GM19193 (cell line): ENCODE results near the gene HECW1.

Experiments
- POLR2A ChIP-seq: IDR thresholded peaks from 4 replicates; pipeline ENCODE4 v1.6.1; 2011; ENCODE audit not compliant: insufficient read depth, insufficient read length; ENCODE audit errors: extremely low read depth

The HECW1 gene

GRCh38 chr7:43314379-43315158 is 202.1 kb downstream of the HECW1 start:
- TF ChIP-seq POLR2A, result no peak

DNA sequence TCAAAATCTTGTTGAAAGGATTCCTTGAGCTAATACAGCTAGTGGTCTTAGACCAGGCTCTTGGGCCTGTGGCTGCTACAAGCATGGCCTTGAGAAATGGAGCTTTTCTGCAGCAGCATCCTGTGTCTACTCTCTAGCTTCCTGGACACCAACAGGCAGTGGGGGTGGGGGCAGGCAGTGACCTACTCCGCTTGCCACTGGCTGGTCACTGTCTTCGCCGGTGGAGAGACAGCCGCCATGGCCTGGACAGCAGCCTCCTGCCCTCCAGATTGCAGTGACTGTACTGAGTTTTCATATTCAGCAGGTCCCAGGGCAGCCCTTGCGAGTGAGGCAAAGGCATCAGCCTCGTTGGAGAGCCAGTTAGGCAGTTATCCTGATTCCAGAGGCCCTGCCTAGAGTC is 204.6 kb downstream of the HECW1 start:
- no peak for TF ChIP-seq POLR2A

DNA sequence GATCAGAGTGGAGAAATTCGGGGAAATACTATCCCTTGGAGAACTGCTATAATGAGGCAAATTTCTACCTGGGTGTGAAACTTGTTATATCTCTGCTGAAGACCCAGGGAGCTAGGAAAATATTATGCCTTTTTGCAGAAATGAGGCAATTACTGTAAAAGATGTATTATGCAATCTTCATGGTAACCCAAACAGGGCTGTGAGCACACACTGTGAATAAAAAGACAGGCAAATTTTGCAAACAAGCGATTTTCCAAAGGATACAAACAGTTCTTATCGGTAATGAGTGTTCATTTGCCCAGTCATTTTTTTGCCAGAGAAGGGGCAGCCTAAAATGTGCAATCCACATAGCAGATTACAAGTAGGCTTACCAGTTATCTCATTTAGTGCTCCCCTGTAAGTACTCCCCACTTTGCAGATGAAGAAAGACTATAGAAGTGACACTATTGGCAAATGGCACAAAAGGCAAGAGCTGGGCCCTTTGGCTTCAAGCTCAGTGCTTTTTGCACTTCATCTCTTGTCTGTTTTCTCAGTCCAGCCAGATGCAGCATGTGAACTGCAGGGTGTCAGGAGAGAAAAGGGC is 205.8 kb downstream of the HECW1 start:
- TF ChIP-seq POLR2A, result no peak

- TF ChIP-seq POLR2A, result no peak
Measured at GRCh38 chr7:43325595-43325994, 213.1 kb downstream of the HECW1 start.

- no peak for TF ChIP-seq POLR2A
Measured at GRCh38 chr7:43328336-43328735, 215.9 kb downstream of the HECW1 start.

GRCh38 chr7:43328785-43329380 is 216.4 kb downstream of the HECW1 start:
- no peak for TF ChIP-seq POLR2A

GRCh38 chr7:43332193-43332796 is 219.8 kb downstream of the HECW1 start:
- no peak for TF ChIP-seq POLR2A

GRCh38 chr7:43337191-43337590 is 224.7 kb downstream of the HECW1 start:
- TF ChIP-seq POLR2A, result no peak

DNA sequence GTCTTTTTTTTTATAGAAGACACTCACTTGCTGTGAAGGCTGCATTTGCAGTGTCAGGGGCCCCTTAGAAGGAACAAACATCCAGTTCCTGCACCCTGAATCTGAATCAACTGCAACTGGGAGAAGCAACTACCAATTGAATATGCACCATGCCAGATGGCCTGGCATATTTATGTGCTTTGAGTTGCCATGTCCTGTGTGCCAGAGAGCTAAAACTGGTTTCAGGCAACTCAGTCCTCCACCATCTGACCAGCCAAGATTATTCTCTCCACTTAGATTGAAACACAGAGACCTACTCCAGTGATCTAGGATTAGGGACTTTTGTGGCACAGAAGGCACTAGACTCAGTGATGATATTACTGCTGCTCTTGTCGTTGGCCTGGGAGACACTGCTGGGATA is 225.4 kb downstream of the HECW1 start:
- TF ChIP-seq POLR2A, result no peak

DNA sequence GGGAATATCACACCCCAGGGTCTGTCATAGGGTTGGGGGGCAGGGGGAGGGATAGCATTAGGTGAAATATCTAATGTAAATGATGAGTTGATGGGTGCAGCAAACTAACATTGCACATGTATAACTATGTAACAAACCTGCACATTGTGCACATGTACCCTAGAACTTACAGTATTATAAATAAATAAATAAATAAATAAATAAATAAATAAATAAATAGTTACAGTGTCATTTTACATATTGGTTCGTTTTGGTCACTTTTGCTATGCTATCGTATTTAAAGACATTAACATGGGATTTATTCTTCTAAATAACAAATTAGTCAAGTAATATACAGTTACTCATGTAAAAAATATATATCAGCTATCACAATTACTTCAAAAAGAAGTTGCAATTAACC is 228.7 kb downstream of the HECW1 start:
- no peak for TF ChIP-seq POLR2A

DNA sequence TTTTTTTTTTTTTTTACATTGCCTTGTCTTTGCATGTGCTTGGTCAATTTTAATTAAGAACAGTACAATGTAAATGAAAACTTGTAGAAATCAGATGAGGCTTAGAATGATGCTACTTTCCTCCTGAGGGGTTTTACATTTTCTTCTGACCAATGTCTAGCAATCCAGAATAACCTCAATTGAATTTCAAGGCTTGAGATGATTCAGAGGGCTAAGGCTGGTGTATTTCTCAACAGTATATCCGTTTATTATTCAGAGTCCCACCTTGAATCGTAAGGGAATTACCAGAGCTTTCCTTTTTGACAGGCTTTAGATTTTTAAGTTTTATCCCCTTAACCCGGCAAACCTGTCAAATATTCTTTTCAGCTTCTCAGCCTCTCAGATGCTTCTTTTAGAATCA is 239.2 kb downstream of the HECW1 start:
- no peak for TF ChIP-seq POLR2A

GRCh38 chr7:43353902-43354301 is 241.5 kb downstream of the HECW1 start:
- TF ChIP-seq POLR2A, result no peak

- no peak for TF ChIP-seq POLR2A
Measured at GRCh38 chr7:43362652-43363034, 250.2 kb downstream of the HECW1 start.

- no peak for TF ChIP-seq POLR2A
Measured at GRCh38 chr7:43363035-43363791, 250.8 kb downstream of the HECW1 start.

- TF ChIP-seq POLR2A, result no peak
Measured at GRCh38 chr7:43364391-43364790, 251.9 kb downstream of the HECW1 start.
